NCI-H510A treated with DMSO at 0.1 percent for 48 hours (cell line): ENCODE data around the gene RNF186.
"Not testable (repeated sequence)": the region's sequence is repeated elsewhere in the genome, so short reads cannot be mapped to it uniquely, and the experiment has no call there.

ENCODE experiments used
- DNase-seq: peaks from one replicate; lab custom pipeline; 2025; lab: John Stamatoyannopoulos, UW

The RNF186 gene

DNA sequence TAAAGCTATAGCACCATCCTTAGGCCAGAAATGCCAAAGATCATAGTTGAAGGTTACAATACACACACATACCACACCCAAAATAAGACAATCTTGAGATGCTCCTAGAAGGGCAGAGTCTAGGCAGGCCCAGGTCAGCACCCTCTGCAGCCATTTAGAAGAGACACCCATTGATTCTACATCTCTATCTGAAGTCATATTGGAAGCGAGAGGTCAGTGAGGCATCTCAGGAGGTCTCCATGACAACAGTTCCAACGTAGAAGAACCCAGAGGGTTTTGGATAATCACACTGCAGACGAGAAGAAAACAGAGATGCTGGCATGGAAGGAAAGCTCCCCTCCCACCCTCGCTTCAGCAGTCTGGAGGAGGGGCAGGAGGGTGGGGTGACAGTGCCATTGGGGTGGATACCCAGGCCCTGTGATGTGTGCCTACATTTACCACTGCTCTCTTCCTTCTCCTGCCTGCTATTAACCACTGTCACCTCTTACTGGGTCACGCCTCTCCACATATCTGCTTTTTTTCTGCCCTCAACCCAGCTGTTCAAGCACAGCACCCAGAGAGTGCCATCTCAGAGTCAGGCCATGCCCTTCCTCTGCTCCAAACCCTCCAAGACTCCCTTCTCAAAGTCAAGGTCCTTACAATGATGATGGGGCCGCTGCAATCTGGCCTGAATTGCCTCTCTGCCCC is 21.6 kb downstream of the RNF186 start:
- no peak for DNase-seq

DNA sequence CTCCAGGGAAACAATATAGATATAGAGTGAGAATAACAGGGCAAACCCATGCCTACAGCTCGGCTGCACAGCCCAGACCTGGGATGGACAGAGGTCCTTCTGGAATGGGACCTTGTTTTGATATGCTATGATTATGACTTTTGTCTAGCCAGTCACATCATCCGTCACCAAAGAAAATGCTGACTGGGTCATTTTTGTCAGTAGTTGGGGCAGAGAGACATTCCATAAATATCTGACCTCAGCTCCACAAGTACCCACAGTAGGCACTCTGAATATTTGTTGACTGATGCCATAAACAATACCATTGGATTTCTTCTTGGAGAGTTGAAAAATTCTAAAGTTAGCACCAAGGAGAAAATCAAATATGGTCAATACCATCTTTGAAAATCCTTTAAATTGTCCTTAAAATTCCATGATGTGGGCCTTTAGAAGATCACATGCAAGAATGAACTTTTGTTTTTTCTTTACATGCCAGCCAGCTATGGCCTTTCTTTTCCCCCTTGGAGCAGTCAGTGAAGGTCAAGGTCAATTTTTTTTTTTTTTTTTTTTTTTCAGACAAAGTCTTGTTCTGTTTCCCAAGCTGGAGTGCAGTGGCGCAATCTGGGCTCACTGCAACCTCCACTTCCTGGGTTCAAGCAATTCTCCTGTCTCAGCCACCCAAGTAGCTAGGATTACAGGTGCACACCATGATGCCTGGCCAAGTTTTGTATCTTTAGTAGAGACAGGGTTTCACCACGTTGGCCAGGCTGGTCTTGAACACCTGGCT is 22.7 kb downstream of the RNF186 start:
- no peak for DNase-seq

DNA sequence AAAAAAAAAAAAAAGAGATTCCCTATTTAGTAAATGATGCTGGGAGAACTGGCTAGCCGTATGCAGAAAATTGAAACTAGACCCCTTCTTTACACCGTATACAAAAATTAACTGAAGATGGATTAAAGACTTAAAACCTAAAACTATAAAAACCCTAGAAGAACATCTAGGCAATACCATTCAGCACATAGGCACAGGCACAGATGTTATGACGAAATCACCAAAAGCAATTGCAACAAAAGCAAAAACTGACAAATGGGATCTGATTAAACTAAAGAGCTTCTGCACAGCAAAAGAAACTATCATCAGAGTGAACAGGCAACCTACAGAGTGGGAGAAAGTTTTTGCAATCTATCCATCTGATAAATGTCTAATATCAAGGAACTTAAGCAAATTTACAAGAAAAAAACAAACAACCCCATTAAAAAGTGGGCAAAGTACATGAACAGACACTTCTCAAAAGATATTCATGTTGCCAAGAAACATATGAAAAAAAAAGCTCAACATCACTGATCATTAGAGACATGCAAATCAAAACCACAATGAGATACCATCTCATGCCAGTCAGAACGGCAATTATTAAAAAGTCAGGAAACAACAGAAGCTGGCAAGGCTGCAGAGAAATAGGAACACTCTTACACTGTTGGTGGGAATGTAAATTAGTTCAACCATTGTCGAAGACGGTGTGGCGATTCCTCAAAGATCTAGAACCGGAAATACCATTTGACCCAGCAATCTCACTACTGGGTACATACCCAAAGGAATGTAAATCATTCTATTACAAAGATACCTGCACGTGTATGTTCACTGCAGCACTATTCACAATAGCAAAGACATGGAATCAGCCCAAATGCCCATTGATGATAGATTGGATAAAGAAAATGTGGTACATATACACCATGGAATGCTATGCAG is 24.8 kb downstream of the RNF186 start:
- DNase-seq = not testable (repeated sequence)

DNA sequence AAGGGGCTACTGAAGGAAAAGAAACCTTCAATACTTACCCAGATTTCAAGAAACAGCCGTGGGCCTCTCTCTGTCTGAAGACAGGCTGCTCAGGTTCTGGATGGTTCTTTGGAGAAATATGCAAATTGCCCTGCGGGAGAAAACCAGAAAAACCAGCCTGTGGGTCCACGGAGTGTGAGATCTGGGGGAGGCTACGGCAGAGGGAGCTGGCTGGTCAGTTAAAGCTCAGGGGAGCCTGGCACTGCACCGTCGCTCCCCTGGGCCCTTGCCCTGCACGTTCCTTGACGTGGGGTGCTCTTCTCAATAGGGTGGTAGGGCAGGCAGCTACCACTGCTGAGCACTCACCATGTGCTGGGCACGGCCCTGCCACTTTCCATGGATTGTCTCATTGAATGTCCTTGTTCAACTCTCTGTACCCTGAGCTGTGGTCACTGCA is 28.1 kb downstream of the RNF186 start:
- peak; percentile 63 for DNase-seq

DNA sequence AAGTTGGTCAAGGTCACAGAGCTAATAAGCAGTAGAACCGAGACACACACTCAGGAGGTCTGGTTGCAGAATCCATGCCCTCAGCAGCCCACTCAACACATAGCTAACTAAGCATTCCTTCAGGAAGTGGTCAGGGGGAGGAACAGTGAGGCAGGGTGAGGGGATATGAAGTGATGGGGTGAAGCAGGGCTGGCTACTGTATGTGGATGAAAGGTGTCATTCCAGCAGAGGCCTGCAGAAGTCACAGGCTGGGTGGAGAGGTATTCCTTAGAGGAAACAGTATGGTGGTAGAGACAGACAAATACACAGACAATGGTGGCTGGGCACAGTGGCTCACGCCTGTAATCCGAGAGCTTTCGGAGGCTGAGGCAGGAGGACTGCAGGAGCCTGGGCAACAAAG is 29.4 kb downstream of the RNF186 start:
- DNase-seq = no peak

DNA sequence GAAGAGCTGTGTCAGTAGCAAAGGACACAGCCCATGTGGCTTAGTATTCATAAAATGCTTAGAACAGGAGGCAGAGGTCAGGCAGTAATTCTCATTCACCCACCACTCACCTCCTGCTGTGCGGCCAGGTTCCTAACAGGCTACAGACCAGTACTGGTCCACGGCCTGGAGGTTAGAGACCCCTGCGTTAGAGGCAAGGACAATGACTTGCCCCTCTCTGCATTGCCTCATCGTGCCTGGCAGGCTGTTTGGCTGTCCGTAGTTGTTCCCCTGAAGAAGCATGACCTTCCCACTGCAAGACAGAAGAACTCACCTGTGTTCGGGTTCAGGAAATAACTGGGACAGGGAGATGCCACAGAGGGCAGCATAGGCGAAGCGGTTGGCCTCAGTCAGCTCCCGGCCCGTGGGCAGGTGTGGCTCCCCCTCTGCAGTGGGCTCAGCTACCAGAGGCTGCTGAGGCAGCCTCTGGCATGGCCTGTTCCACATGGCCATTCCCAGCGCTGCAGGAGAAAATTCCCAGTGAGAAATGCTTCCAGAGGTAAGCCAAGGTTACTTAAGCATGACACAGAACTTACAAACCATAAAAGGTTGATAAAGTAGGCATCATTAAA is 34.7 kb downstream of the RNF186 start:
- DNase-seq = no peak

DNA sequence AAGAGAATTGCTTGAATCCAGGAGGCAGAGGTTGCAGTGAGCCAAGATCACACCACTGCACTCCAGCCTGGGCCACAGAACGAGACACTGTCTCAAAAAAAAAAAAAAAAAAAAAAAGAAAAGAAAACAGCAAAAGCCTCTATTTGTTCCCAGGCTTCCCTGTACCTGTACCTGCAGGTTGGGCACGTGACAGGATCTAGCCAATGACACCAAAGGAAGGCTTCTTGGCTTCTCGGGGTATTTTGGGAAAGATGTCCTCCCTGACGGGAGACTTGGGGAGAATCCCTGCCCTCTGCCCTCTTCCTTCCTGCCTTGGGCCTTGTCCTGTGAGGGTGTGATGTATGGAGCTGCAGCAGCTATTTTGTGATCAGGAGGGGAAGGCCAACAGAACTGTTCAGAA is 38.1 kb downstream of the RNF186 start:
- no peak for DNase-seq

DNA sequence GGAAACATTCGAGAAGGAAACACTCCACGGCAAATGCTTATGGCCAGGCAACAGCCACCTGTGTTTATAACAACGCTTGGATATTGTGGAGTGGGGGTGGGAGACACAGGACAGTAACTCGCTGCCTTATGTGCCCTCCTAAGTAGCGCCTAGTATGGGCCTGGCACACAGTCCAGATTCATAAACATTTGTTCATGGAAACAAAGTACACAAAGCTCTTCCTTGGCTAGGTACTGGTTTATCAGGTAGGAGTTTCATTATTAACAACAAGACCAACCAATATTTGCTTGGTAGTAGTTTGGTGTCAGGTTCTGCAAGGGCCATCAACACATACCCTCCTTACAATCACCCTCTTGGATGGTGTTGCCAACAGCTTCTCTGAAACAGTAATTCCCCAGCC is 38.8 kb downstream of the RNF186 start:
- DNase-seq = peak; percentile 87

DNA sequence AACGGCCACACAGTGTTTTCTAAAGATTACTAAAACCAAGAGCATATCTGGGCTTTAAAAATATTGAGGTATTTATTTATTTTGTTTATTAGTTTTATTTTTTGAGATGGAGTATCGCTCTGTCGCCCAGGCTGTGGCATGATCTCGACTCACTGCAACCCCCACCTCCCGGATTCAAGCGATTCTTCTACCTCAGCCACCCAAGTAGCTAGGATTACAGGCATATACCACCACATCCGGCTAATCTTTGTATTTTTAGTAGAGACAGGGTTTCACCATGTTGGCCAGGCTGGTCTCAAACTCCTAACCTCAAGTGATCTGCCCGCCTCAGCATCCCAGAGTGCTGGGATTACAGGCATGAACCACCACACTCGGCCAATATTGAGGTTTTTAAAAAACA is 39.3 kb downstream of the RNF186 start:
- no peak for DNase-seq

DNA sequence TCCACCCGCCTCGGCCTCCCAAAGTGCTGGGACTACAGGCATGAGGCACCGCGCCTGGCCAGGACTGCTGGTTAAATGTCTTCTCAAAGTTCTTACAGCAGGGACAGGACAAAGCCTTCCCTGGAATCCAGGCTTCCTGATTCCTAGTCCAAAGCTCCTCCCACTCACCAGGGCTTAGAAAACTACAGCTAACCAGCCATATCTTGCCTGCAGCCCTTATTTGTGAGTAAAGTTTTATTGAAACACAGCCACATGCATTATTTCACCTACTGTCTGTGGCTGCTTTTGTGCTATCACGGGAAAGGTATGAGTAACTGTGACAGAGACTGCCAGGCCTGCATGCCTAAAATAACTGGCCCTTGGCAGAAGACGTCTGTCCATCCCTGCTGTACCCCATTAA is 39.8 kb downstream of the RNF186 start:
- DNase-seq = peak; percentile 39

DNA sequence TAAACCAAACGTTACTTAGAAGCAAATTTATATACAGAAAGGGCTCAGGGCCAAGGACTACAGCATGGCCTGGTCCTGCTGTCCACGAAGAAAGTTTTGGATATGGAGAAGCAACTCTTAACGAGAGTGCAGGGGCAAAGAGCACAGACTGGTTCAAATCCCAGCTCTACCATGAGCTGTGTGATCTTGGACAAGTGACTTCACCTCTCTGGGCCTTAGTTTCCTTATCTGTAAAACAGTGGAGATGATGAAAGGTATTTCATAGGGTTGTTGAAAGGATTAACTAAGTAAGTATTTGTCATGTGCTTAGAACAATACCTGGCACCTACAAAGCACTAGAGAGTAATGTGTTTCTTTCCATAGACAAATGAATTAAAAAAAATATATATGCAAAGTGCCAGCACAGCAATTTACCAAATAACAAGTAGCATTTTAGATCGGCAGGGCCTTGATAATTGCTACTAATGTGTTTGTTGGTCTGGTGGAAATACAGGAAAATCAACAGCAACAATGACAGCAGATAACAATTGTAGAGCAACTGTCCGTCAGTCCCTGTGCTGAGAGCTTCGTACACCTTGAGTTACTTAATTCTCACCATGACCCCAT is 40.8 kb downstream of the RNF186 start:
- no peak for DNase-seq

DNA sequence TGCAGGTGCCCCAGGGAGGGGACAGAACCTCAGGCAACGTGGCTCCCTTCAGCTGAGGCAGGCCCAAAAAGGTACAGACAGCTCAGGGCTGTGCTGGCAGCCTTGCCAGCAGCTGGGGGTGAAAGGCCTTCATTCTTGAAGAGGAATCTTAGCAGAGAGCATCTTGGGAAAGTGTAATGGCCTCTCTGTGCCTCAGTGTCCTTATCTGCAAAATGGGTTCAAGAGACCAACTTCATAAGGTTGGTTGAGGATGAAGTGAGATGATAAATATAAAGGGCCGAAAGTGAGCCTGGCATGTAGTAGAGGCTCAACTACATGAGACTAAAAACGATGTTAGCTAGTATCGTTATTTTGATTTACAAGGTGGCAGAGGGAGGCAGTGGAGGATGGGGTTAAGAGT is 41.6 kb downstream of the RNF186 start:
- no peak for DNase-seq

DNA sequence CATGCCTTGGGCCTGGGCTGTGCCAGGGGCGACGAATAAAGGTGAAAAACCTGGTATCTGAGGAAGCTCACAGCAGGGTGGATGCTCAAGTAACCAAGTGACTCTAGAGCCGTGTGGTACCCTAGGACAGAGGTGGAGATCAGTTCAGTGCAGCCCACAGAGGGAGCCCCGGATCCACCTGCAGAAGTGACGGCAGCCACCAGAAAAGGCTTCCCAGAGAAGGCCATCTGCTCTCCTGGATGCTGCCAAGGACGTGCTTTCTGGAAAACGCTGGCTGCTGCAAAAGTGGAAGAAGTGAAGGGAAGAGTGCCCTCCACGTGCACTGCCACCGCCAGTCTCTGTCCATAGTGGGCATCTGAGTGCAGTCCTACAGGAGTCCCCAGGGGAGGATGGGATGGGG is 43.0 kb downstream of the RNF186 start:
- DNase-seq = peak; percentile 45

DNA sequence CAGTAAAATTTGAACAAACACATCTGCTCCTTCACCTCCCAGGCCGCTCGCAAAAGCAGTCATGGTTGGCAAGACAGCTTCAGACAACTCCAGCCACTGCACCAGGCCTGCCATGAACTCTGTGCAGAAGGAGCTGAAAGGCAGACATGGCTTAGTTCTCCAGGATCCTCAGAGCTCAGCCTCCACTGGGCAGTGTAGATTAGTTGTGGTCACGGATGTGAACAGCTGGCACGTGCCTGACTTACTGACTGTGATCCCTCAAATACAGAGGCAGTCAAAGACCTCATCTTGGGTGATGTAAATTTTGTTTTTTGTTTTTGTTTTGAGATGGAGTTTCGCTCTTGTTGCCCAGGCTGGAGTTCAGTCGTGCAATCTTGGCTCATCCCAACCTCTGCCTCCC is 43.7 kb downstream of the RNF186 start:
- peak; percentile 39 for DNase-seq

DNA sequence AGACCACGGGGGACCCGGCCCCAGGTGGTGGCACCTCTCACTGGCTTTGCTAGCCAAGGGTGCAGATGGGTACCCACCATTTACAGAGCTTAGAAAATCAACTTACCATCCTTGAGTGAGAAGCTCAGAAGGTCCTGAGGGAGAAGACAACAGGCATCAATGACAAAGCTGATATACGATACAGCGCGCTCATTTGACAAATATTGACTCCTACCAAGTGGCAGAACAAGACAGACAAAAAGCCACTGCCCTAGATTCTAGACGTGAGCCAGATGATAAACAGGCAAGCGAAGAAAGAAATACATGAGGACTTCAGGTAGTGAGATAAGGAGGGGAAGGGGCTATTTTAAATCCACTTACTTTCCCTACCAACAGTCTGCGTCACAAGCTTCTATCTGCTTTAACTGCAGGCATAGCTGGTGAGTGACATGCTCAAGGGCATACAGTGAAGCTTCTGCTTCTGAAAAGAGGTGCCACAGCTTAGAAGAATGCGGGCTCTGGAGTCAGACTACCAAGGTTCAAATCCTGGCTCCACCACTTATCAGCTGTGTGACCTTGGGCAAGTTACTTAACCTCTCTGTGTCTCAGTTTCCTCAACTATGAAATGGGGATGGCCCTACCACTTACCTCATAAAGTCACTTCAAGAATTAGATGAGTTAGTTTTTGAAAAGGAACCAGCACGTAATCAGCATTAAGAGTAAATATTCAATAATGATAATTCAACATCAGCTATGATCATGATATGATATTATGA is 44.5 kb downstream of the RNF186 start:
- peak; percentile 94 for DNase-seq

DNA sequence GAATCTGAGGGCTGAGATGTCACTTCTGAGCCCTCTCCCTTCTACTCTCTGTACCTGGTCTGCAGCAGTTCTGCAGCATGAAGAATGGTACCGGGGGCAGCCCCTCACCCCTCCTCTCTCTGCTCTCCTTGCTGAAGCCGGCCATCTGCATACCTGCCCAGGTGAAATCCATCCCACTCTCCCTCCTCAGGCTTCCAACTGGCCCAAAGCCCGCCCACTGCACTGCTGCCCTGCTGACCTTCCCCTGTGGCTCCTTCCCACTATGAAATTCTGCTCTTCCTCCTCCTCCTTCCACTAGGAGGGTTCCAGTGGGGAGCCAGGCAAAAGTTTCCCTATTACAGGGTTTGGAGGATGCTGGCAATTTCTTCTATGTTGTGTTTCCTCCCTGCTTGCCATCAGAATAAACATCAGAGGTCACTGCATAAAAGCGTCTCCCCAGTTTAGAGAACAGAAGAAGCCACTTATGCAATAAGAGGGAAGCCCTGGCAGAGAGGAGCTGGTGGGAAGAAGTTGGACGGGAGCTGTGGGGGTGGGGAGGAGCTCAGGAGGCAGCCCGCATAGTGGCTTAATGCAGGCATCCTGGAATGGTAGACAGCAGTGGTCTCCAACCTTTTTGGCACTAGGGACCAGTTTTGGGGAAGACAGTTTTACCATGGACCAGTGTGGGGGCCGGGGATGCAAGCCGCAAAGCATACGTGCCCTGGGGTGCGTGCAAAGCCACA is 45.7 kb downstream of the RNF186 start:
- peak; percentile 62 for DNase-seq

DNA sequence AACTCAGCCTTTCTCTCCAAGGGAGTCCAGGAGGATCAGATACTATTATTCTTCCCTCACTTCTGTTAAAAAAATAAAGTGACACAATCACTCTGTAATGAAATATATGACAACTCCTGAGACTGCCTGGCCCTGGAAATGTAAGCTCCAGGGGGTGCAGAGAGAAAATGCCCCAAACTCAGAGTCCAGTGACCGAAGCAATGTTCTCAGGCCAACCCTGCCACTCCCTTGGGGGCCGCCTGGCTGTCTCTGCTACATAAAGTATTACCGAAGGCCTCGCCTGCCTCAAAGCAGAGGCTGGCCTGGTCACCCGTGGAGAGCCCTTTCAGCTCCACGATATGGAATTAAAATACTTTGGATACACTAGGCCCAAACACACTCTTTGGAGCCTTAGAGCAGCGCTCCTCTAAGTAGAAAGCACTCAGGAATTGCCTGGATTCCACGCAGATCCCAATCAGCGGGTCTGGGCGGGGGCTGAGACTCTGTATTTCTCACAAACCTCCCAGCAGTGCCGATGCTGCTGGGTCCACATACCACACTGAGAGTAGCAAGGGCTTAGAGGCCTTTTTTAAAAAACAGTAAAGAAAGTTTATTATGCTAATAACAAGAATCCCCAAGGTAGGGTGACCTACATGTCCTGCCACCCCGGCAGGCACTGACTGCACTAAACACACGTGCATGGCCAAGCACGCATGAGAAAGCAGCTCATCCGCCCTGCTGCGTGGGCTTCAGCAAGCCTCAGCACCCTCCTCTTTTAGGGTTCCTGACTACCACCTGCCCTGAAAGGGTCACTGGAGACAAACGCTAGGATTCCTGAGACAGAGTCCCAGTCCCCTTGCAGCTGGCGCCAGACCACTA is 46.5 kb downstream of the RNF186 start:
- DNase-seq = no peak

DNA sequence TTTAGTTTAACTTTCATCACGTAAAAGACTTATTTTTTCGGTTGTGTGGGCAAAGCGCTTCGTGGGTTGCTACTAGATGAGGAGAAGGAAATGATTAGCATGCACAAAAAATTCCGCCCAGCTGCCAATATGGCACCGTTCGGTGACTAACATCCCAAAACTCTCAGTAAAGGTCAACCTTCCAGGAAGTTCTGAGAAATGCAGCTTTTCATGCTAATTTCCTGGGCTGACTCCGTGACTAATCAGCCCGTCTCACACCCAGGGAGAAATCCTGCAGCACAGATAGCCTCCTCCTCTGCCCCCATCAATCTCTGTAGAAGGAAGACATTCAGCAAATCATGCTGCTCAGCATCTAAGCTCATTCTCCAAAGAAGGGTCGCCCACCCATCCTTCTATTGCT is 49.5 kb downstream of the RNF186 start:
- DNase-seq = no peak

DNA sequence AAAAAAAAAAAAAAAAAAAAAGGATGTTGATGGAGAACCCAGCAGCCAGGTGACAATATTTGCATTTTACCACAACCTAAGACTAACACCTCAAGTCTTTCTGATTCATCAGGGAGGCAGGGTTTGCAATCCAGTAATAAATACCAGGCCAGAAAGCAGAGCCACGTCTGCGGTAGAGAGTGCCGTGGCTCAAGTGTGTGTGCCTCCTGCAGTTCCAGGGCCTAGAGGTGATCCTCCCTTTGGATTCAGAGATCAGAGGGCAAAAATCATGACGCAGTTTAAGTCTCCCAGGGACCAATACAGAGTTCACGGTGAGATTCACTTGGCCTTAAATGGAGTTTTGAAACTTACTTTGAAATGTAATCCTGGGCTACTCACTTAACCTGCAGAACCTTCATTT is 50.2 kb downstream of the RNF186 start:
- DNase-seq = no peak
